ENCODE results near the gene KBTBD7.

Gene KBTBD7, protein sequence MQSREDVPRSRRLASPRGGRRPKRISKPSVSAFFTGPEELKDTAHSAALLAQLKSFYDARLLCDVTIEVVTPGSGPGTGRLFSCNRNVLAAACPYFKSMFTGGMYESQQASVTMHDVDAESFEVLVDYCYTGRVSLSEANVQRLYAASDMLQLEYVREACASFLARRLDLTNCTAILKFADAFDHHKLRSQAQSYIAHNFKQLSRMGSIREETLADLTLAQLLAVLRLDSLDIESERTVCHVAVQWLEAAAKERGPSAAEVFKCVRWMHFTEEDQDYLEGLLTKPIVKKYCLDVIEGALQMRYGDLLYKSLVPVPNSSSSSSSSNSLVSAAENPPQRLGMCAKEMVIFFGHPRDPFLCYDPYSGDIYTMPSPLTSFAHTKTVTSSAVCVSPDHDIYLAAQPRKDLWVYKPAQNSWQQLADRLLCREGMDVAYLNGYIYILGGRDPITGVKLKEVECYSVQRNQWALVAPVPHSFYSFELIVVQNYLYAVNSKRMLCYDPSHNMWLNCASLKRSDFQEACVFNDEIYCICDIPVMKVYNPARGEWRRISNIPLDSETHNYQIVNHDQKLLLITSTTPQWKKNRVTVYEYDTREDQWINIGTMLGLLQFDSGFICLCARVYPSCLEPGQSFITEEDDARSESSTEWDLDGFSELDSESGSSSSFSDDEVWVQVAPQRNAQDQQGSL

DNA sequence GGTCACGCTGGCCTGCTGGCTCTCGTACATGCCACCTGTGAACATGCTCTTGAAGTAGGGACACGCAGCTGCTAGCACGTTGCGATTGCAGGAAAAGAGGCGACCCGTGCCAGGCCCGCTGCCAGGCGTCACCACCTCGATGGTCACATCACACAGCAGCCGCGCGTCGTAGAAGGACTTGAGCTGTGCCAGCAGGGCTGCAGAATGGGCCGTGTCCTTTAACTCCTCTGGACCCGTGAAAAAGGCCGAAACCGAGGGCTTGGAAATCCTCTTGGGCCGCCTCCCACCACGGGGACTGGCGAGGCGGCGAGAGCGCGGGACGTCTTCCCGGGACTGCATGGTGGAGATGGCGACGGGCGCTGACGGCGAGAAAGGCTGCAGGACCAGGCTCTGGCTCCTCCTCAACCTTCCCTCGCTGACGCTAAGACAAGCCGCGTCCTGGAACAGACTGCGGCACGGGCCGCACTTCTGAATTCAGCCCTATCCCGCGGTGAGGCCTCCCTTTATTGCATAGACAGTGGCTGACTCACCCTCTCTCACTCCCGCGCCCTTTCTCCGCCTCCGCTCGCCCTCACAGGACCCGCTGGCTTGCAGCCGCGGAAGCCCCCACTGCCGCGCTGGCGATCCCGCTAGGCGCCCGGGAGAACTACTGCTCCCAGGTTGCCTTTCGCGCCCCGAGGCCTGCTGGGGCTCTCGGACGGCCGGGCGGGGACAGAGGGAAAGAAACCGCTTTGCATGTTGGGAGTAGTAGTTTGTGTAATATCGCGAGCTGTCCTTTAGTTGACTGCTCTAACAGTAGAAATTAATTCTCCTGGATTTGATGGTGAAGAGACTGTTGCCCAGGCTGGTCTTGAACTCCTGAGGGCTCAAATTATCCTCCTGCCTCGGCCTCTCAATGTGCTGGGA, at the start of gene KBTBD7:
TSS of gene KBTBD7 (minus strand) at position 651 of the 906 bp plus-strand sequence. CDS start at position 339, 312 bp downstream.
- Histone ChIP-seq H3K4me1 (ENCODE audit: control insufficient read depth, insufficient read depth, low read length) (0 out of 2 replicates have a peak, but pooled peaks cover 6% of the 10 kb centered on the region), H3K4me3 (ENCODE audit: low read depth, low read length) (peak within 1 kb of the TSS; percentile 74), H3K27me3 (ENCODE audit: control insufficient read depth, insufficient read depth, low read length) (no peaks in the 10 kb centered on the region), H3K9ac (ENCODE audit: low read length) (peak within 1 kb of the TSS; percentile 77), H3K27ac (ENCODE audit: low read depth, low read length) (peak within 1 kb of the TSS; percentile 71; the same call in 1 of the 2 replicates), H3K36me3 (ENCODE audit: control insufficient read depth, insufficient read depth, low read length) (peaks cover 10% of the 10 kb centered on the region; the same call in 1 of the 2 replicates), H3K9me3 (ENCODE audit: control insufficient read depth, insufficient read depth, low read depth, low read length) (peaks cover 6% of the 10 kb centered on the region; the same call in 1 of the 2 replicates)

DNA sequence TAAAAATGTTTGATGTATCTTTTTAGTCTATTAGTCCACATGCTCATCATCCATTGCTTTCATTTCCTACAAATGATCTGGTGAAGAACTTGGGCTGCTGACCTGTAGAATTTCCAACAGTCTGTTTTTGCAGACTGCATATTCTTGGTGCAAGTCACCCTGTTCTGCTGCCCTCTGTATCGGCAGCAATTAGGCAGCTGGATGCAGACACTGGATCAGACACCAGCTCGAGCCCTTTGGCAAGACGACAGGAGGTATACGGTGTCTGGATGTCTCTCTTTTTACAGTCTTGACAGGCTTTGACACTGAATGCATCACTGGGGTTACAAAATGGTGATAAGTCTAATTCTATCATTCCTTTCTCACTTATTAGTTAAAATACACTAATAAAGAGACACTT, 47.3 kb upstream of the KBTBD7 start:
- Histone ChIP-seq H3K27ac (ENCODE audit: low read depth, low read length) (no peak overlapping the region), H3K36me3 (ENCODE audit: control insufficient read depth, insufficient read depth, low read length) (peaks cover 6% of the 10 kb centered on the region; the same call in 1 of the 2 replicates), H3K4me1 (ENCODE audit: control insufficient read depth, insufficient read depth, low read length) (no peaks in the 10 kb centered on the region), H3K9me3 (ENCODE audit: control insufficient read depth, insufficient read depth, low read depth, low read length) (no peaks in the 10 kb centered on the region), H3K27me3 (ENCODE audit: control insufficient read depth, insufficient read depth, low read length) (no peaks in the 10 kb centered on the region), H3K9ac (ENCODE audit: low read length) (no peak overlapping the region), H3K4me3 (ENCODE audit: low read depth, low read length) (no peak overlapping the region)

DNA sequence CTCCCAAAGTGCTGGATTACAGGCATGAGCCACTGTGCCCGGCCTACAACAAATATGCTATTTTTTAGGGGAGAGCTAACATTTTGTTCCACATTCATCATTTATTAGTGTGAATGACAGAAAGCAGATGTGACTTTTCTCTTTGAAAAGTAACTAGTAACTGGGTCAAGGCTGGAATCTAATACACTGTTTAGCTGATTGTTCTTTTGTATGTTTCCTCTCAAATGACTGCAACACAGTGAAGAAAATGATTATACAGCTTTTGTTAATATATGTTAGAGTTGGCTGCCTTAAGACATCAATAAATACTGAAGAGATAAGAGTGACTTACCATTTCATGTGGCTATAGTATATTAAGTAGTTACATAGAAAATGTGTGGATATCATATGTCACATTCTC, 42.0 kb upstream of the KBTBD7 start:
- Histone ChIP-seq H3K9ac (ENCODE audit: low read length) (no peak overlapping the region), H3K27ac (ENCODE audit: low read depth, low read length) (no peak overlapping the region), H3K4me3 (ENCODE audit: low read depth, low read length) (no peak overlapping the region), H3K27me3 (ENCODE audit: control insufficient read depth, insufficient read depth, low read length) (no peaks in the 10 kb centered on the region), H3K36me3 (ENCODE audit: control insufficient read depth, insufficient read depth, low read length) (peaks cover 9% of the 10 kb centered on the region), H3K4me1 (ENCODE audit: control insufficient read depth, insufficient read depth, low read length) (peaks cover 4% of the 10 kb centered on the region; the same call in 1 of the 2 replicates), H3K9me3 (ENCODE audit: control insufficient read depth, insufficient read depth, low read depth, low read length) (no peaks in the 10 kb centered on the region)

DNA sequence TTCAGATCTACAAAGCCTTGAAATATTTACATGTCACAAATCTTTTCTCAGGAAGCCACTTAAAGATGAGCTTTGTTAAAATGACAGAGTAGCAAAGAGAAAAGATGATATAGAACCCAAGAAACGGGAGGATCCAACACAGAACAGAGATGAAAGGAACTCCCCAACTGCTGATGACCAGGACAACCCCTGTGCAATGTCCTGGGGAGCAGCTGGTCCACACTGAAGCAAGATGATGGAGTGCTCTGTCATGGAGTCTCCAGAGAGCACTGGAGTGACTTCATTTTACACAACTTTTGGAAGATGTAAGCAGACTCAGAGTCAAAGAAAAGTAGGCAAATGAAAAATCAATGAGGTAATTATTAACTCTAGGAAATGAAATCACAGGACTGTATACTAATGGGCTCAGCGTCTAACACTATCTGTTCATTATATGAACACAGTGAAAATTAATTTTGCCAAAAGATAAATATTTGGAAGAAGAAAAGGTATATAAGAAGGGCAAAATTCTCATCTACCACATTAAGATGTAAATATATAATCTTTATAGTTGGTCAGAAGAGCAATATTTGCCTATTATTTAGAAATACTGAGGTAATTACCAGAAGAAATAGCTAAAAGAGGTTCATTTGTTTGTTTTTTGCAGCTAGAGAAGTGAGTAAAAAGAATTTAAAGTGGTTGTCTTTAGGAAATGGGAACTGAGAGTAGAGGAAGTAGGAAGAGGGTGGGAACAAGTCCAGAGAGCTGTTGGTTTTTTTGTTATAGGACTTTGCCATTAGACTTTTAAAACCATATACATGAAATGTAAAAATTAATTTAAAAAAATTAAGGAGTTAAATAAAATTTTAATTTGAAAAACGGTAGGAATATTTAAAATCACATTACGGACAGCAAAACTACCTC, 38.5 kb upstream of the KBTBD7 start:
- H3K27me3 ChIP-seq (ENCODE audit: control insufficient read depth, insufficient read depth, low read length): no peaks in the 10 kb centered on the region
- H3K4me1 ChIP-seq (ENCODE audit: control insufficient read depth, insufficient read depth, low read length): peaks cover 6% of the 10 kb centered on the region; the same call in 1 of the 2 replicates
- H3K9me3 ChIP-seq (ENCODE audit: control insufficient read depth, insufficient read depth, low read depth, low read length): no peaks in the 10 kb centered on the region
- no peak overlapping the region for H3K9ac ChIP-seq (ENCODE audit: low read length)
- peaks cover 7% of the 10 kb centered on the region for H3K36me3 ChIP-seq (ENCODE audit: control insufficient read depth, insufficient read depth, low read length)
- no peak overlapping the region for H3K4me3 ChIP-seq (ENCODE audit: low read depth, low read length)
- no peak overlapping the region for H3K27ac ChIP-seq (ENCODE audit: low read depth, low read length)

DNA sequence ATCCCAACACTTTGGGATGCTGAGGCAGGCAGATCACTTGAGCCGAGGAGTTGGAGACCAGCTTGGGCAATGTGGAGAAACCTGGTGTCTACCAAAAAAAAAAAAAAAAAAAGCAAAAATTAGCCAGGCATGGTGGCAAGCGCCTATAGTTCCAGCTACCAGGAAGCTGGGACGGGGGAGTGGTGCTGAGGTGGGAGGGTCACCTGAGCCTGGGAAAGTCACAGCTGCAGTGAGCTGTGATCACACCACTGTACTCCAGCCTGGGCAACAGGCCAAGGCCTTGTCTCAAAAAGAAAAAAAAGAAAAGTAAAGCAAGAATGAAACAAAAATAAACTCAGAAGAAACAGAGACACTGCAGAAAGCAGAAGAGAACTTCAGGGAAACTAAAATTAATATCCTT, 37.4 kb upstream of the KBTBD7 start:
- Histone ChIP-seq H3K9me3 (ENCODE audit: control insufficient read depth, insufficient read depth, low read depth, low read length) (no peaks in the 10 kb centered on the region), H3K36me3 (ENCODE audit: control insufficient read depth, insufficient read depth, low read length) (peaks cover 7% of the 10 kb centered on the region), H3K4me3 (ENCODE audit: low read depth, low read length) (no peak overlapping the region), H3K27me3 (ENCODE audit: control insufficient read depth, insufficient read depth, low read length) (no peaks in the 10 kb centered on the region), H3K9ac (ENCODE audit: low read length) (no peak overlapping the region), H3K4me1 (ENCODE audit: control insufficient read depth, insufficient read depth, low read length) (peaks cover 6% of the 10 kb centered on the region; the same call in 1 of the 2 replicates), H3K27ac (ENCODE audit: low read depth, low read length) (no peak overlapping the region)

DNA sequence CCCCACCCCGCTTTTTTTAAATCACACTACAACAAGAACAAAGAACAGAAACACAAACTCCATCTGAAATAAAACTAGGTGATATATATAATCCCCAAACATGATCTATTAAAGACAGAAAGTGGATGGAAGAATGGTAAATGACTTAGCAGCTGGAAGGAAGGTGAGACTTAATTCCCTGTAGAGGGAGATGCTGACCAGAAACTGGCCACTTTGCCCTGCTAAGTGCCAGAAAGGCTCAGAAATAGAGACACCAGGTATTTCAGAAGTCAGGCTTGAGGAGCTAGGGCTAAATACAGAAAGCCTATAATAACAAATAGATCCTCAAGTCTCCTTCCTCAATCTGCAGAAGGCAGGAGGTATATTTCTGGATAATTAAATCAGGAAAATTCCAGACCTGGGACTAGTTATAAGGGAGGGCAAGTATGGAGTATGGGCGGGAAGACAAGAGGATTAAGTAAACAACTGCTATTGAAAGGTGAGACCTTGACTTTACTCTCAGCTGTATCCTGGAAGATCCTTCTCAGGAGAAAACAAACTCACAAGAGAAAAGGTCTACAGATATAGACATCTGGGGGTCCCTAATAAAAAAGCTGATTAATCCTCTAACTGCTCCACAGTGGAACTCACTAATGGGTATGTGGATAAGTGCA, 36.8 kb upstream of the KBTBD7 start:
- no peak overlapping the region for H3K4me3 ChIP-seq (ENCODE audit: low read depth, low read length)

DNA sequence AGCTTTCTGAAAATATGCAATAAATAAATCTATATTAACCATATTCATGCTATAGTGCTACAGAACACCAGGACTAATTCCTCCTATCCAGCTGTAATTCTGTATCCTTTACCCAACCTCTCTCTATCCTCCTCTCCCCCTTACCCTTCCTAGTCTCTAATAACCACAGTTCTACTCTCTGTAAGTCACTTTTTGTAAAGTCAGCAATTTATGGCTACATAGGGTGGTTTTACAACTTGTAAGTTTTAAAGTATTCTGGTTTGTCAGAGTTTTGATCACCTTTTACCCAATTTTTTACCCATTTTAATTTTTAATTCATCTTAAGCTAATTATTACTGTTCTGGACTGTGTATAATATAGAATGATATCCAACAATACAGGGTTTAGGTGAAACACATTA, 35.0 kb upstream of the KBTBD7 start:
- no peak overlapping the region for H3K9ac ChIP-seq (ENCODE audit: low read length)
- no peaks in the 10 kb centered on the region for H3K9me3 ChIP-seq (ENCODE audit: control insufficient read depth, insufficient read depth, low read depth, low read length)
- peaks cover 7% of the 10 kb centered on the region for H3K36me3 ChIP-seq (ENCODE audit: control insufficient read depth, insufficient read depth, low read length)
- no peaks in the 10 kb centered on the region for H3K27me3 ChIP-seq (ENCODE audit: control insufficient read depth, insufficient read depth, low read length)
- no peak overlapping the region for H3K4me3 ChIP-seq (ENCODE audit: low read depth, low read length)
- no peak overlapping the region for H3K27ac ChIP-seq (ENCODE audit: low read depth, low read length)
- peaks cover 6% of the 10 kb centered on the region; the same call in 1 of the 2 replicates for H3K4me1 ChIP-seq (ENCODE audit: control insufficient read depth, insufficient read depth, low read length)

More for the DNA sequence above, 36.8 kb upstream of the KBTBD7 start:
- H3K36me3 ChIP-seq (ENCODE audit: control insufficient read depth, insufficient read depth, low read length): peaks cover 7% of the 10 kb centered on the region
- H3K9me3 ChIP-seq (ENCODE audit: control insufficient read depth, insufficient read depth, low read depth, low read length): no peaks in the 10 kb centered on the region
- H3K27ac ChIP-seq (ENCODE audit: low read depth, low read length): no peak overlapping the region
- H3K4me1 ChIP-seq (ENCODE audit: control insufficient read depth, insufficient read depth, low read length): peaks cover 6% of the 10 kb centered on the region; the same call in 1 of the 2 replicates
- H3K9ac ChIP-seq (ENCODE audit: low read length): no peak overlapping the region
- H3K27me3 ChIP-seq (ENCODE audit: control insufficient read depth, insufficient read depth, low read length): no peaks in the 10 kb centered on the region

DNA sequence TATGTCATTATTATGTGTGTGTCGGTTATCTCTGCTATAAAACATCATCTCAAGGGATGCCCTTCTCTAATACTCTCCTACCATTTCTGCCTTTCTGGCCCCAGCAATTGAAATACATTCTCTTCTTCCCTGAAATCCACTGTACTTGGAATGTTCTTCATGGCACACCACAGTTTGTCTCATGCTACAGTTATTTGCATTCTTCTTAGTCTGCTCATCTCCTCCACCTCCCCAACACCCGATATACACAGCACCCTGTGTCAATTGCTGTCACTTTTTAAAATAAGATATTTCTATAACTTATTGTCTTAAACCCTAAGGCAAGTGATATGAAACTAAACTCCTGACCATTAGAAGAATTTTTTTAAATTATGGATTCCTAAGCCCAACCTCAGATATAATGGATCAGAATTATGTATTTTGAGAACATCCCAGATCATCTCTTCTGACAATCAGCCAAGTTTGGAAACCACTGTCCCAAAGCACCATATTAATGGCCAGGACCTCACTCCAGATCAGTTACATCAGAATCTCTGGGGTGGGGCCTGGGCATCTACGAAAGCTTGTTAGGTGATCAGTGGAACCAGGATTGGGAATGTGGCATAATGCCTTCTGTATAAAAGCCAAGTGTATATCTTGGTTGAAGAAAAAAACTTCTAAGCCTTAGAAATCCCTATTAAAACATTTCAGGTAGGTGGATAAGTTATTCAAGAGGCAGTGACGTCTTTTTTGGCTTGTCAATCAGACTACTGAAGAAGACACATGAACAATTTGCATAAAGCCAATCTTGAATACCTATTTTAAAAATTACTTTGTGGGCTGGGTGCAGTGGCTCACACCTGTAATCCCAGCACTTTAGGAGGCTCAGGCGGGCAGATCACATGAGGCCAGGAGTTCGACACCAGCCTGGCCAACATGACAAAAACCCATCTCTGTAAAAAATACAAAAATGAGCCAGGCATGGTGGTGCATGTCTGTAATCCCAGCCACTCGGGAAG, 30.0 kb upstream of the KBTBD7 start:
- Histone ChIP-seq H3K36me3 (ENCODE audit: control insufficient read depth, insufficient read depth, low read length) (0 out of 2 replicates have a peak, but pooled peaks cover 6% of the 10 kb centered on the region), H3K4me3 (ENCODE audit: low read depth, low read length) (no peak overlapping the region), H3K27me3 (ENCODE audit: control insufficient read depth, insufficient read depth, low read length) (no peaks in the 10 kb centered on the region), H3K9me3 (ENCODE audit: control insufficient read depth, insufficient read depth, low read depth, low read length) (no peaks in the 10 kb centered on the region), H3K4me1 (ENCODE audit: control insufficient read depth, insufficient read depth, low read length) (no peaks in the 10 kb centered on the region), H3K9ac (ENCODE audit: low read length) (no peak overlapping the region), H3K27ac (ENCODE audit: low read depth, low read length) (no peak overlapping the region)

Data from HUES6 (cell line).